ENCODE measurements around the gene MFSD8.

MFSD8 gene

DNA sequence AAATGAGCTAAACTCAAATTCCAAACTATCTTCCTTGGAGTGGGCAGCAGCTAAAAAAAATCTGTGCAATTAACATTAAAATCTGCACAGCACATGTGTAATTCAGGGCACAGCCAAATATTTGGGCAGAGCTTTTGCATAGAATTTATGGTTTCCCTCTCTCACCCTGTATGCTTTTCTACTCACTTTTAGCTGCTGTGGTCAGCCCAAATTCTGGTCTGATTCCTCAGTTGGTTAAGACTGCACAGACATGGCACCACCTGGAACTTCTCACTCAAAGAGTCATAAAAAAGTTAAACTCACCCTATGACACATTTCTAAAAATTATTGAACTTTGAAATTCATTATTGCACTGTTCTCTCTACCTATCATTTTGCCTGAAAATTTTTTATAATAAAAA lies 89.2 kb downstream of the MFSD8 start:
- H3K9me3 ChIP-seq, result no peaks in the 10 kb centered on the region

GRCh38 chr4:127870688-127871087 lies 94.3 kb downstream of the MFSD8 start:
- Histone ChIP-seq H3K4me1 (ENCODE audit: control insufficient read depth in 1 of 2, insufficient read depth in 1 of 2, low read depth in 1 of 2, low read length in 1 of 2) (no peaks in the 10 kb centered on the region), H3K27me3 (no peaks in the 10 kb centered on the region), H3K36me3 (no peaks in the 10 kb centered on the region), H3K4me3 (ENCODE audit: low read depth in 1 of 2, low read length in 1 of 2) (no peak overlapping the region), H3K9me3 (no peaks in the 10 kb centered on the region), H3K27ac (no peak overlapping the region)
- TF ChIP-seq, protein P1, sequence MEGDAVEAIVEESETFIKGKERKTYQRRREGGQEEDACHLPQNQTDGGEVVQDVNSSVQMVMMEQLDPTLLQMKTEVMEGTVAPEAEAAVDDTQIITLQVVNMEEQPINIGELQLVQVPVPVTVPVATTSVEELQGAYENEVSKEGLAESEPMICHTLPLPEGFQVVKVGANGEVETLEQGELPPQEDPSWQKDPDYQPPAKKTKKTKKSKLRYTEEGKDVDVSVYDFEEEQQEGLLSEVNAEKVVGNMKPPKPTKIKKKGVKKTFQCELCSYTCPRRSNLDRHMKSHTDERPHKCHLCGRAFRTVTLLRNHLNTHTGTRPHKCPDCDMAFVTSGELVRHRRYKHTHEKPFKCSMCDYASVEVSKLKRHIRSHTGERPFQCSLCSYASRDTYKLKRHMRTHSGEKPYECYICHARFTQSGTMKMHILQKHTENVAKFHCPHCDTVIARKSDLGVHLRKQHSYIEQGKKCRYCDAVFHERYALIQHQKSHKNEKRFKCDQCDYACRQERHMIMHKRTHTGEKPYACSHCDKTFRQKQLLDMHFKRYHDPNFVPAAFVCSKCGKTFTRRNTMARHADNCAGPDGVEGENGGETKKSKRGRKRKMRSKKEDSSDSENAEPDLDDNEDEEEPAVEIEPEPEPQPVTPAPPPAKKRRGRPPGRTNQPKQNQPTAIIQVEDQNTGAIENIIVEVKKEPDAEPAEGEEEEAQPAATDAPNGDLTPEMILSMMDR (IDR thresholded peaks at IDR 0.05), result no peak

More for the DNA sequence above, 89.2 kb downstream of the MFSD8 start:
- no peaks in the 10 kb centered on the region for H3K27me3 ChIP-seq
- TF ChIP-seq, protein P1 (IDR thresholded peaks at IDR 0.05), result no peak
- no peaks in the 10 kb centered on the region for H3K36me3 ChIP-seq
- no peak overlapping the region for H3K27ac ChIP-seq
- H3K4me3 ChIP-seq (ENCODE audit: low read depth in 1 of 2, low read length in 1 of 2), result no peak overlapping the region
- peaks cover 4 to 5% of the 10 kb centered on the region in 2 experiments for H3K4me1 ChIP-seq (ENCODE audit: control insufficient read depth in 1 of 2, insufficient read depth in 1 of 2, low read depth in 1 of 2, low read length in 1 of 2)

DNA sequence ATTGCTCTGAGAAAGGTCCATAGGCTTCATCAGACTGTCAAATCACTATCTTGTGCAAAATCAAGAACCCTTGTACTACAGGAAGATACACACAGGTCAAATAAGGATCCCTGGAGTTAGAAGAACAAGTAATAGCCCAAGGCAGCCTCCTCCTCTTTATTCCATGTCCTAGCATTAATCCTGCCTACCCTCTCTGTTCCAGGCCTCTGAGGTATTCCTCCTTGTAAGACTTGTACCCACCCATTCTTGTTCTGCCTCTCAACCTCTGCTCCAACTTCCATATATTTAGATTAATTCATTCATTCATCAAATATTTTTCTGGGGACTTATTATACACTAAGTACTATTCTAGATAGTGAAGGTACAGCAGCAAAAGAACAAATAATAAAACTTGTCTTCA lies 94.7 kb downstream of the MFSD8 start:
- no peaks in the 10 kb centered on the region for H3K27me3 ChIP-seq
- no peaks in the 10 kb centered on the region for H3K9me3 ChIP-seq
- TF ChIP-seq, protein P1 (IDR thresholded peaks at IDR 0.05), result no peak
- H3K36me3 ChIP-seq, result no peaks in the 10 kb centered on the region
- H3K4me1 ChIP-seq (ENCODE audit: control insufficient read depth in 1 of 2, insufficient read depth in 1 of 2, low read depth in 1 of 2, low read length in 1 of 2), result no peaks in the 10 kb centered on the region
- H3K4me3 ChIP-seq (ENCODE audit: low read depth in 1 of 2, low read length in 1 of 2), result no peak overlapping the region
- H3K27ac ChIP-seq, result no peak overlapping the region

- Histone ChIP-seq H3K9me3 (no peaks in the 10 kb centered on the region), H3K4me1 (ENCODE audit: control insufficient read depth in 1 of 2, insufficient read depth in 1 of 2, low read depth in 1 of 2, low read length in 1 of 2) (no peaks in the 10 kb centered on the region), H3K27me3 (no peaks in the 10 kb centered on the region), H3K4me3 (ENCODE audit: low read depth in 1 of 2, low read length in 1 of 2) (no peak overlapping the region), H3K27ac (no peak overlapping the region), H3K36me3 (no peaks in the 10 kb centered on the region)
- TF ChIP-seq, protein P1 (IDR thresholded peaks at IDR 0.05), result no peak
Observed at GRCh38 chr4:127868196-127868595, 96.8 kb downstream of the MFSD8 start.
